Activated CD4-positive, alpha-beta T cell treated with anti-CD3 and anti-CD28 coated beads, Interleukin-2, amount 10 ng/mL, durations not matched to agents 7 days and 5 days (primary cell): ENCODE measurements around the gene GPX1. TPM values are rescaled to one million over a fixed set of nuclear protein-coding genes. Genes with fewer than 3 reads are reported as not detected.
"Not testable (repeated sequence)": the region's sequence is repeated elsewhere in the genome, so short reads cannot be mapped to it uniquely, and the experiment has no call there.

ENCODE experiments used
- CTCF ChIA-PET: fragments of 350-600 bp; sonication (Branson Sonifier 250); formaldehyde crosslinking; loops from one replicate; lab custom pipeline; 2021; ENCODE audit warnings: antibody characterized with exemption; lab: Charles Lee
- POLR2A ChIA-PET: fragments of 350-600 bp; sonication (Branson Sonifier 250); formaldehyde crosslinking; loops from one replicate; lab custom pipeline; 2021; ENCODE audit warnings: antibody characterized with exemption; lab: Charles Lee
- DNase-seq: peaks from one replicate; pipeline ENCODE4 v3.0.0-alpha.2; 2020
- H3K27ac Mint-ChIP-seq: one replicate; pipeline ENCODE4 v1.8.0; 2021; ENCODE audit warnings: mild to moderate bottlenecking, moderate library complexity, mixed read lengths
- H3K27me3 Mint-ChIP-seq: one replicate; pipeline ENCODE4 v1.8.0; 2021; ENCODE audit warnings: mixed read lengths
- H3K36me3 Mint-ChIP-seq: one replicate; pipeline ENCODE4 v1.8.0; 2021; ENCODE audit warnings: low read depth, mixed read lengths
- H3K4me1 Mint-ChIP-seq: one replicate; pipeline ENCODE4 v1.8.0; 2021; ENCODE audit warnings: mixed read lengths
- H3K4me3 Mint-ChIP-seq: one replicate; pipeline ENCODE4 v1.8.0; 2021; ENCODE audit warnings: mild to moderate bottlenecking, moderate library complexity, mixed read lengths
- H3K9me3 Mint-ChIP-seq: one replicate; pipeline ENCODE4 v1.8.0; 2021; ENCODE audit warnings: mixed read lengths
- total RNA-seq, 2 experiments: library from RNA; stranded (reverse); gene quantifications; one replicate each; pipeline ENCODE4 v1.2.3, GENCODE V29; 2021

Gene GPX1
- 100 to 1,000 TPM in 1 of 2 experiments, 10 to 100 TPM in 1; 89.7 to 110 TPM for total RNA-seq

DNA sequence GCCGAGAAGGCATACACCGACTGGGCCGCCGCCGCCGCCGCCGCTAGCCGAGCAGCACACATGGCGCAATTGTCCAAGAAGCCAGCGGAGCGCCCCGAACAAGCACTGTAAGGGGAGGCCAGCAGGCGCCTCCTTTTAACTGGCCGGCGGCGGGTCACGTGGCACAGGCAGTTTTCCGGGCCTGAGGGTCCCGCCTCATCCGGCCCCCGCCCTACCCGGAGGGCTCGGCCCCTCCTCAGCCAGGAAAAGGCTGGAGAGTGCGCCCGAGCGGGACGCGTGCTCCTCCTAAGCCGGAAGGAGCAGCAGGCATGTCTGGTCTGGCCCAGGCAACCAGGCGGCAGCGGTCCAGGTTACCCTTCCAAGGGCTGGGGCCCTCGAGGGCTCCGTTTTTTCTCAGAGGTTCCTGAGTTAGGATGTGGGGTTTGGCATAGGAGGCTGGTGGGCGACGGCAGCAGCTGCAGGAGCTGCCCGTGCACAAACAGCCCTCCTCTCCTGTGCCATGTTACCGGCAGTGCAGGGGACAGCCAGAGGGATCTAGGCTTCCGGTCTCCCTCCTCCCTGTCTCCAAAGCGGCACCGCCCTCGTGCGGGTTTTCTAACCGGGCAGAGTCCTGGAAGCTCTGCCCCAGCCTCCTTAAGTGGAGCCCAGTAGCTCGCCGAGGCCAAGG lies at the start of gene GPX1:
GPX1 (minus strand) TSS at position 137 of the 667 bp plus-strand sequence; CDS start at position 62, 75 bp downstream.
- Mint-ChIP-seq H3K4me3 (peak within 1 kb of the TSS; percentile 96), H3K27me3 (no peaks in the 10 kb centered on the region), H3K36me3 (peaks cover 54% of the 10 kb centered on the region), H3K27ac (peak within 1 kb of the TSS; percentile 95), H3K4me1 (peaks cover 39% of the 10 kb centered on the region), H3K9me3 (no peaks in the 10 kb centered on the region)
- CTCF ChIA-PET: interaction anchor here (1.0 to 2.2 kb wide), 2 partner anchors 13 kb away, joined by 4 to 8 read pairs; no protein-coding TSS in a partner anchor
- POLR2A ChIA-PET: interaction anchor here (1.4 kb wide), 1 partner anchor 18 kb away, joined by 6 read pairs; the partner anchor contains the start of gene USP4
- DNase-seq: peak; percentile 84

DNA sequence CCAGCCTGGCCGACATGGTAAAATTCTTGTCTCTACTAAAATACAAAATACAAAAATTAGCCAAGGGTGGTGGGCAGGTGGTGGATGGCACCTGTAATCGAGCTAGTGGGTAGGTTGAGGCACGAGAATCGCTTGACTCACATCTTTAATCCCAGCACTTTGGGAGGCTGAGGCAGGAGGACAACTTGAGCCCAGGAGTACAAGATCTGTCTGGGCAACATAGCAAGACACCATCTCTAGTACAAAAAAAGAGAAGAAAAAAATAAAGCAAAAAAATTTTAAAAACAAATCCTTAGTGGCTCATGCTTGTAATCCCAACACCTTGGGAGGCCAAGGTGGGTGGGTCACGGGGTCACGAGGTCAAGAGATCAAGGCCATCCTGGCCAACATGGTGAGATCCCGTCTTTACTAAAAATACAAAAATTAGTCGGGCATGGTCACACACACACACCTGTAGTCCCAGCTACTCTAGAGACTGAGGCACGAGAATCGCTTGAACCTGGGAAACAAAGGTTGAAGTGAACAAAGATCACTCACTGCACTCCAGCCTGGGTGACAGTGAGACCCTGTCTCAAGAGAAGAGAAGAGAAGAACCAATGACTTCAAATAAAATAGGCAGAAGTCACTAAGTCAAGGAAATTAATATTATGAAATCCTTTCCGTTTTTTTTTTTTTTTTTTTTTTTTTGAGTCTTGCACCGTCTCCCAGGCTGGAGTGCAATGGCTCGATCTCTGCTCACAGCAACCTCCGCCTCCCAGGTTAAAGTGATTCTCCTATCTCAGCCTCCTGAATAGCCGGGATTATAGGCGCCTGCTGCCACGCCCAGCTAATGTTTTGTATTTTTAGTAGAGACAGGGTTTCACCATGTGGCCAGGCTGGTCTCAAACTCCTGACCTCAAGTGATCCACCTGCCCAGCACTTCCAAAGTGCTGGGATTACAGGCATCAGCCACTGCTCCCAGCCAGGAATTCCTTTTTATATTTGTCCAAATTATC lies 48.7 kb upstream of the GPX1 start:
- Mint-ChIP-seq H3K4me3 (no peak overlapping the region), H3K9me3 (no peaks in the 10 kb centered on the region), H3K27me3 (no peaks in the 10 kb centered on the region), H3K36me3 (peaks cover 32% of the 10 kb centered on the region), H3K27ac (peak overlapping the region; percentile 76), H3K4me1 (peaks cover 44% of the 10 kb centered on the region)
- DNase-seq: no peak
- ChIA-PET POLR2A (interaction anchor here (0.8 kb wide), 1 partner anchor 18 kb away, joined by 8 read pairs; no protein-coding TSS in a partner anchor), CTCF (interaction anchor here (0.6 to 1.1 kb wide), 2 partner anchors 11 to 29 kb away, joined by 3 to 4 read pairs; no protein-coding TSS in a partner anchor)

DNA sequence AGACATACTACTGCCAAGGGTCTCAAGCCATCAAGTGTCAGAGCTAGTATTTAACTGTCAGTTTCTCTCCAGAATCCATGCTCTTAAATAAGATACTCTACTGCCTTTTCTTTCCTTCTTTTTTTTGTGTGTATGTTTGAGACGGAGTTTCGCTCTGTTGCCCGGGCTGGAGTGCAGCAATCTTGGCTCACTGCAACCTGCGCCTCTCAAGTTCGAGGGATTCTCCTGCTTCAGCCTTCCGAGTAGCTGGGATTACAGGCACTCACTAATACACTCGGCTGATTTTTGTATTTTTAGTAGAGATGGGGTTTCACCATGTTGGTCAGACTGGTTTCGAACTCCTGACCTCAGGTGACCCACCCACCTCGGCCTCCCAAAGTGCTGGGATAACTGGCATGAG lies 47.4 kb upstream of the GPX1 start:
- DNase-seq, H3K4me3 Mint-ChIP-seq, H3K27me3 Mint-ChIP-seq, POLR2A ChIA-PET, H3K27ac Mint-ChIP-seq, H3K9me3 Mint-ChIP-seq: not testable (repeated sequence)
- CTCF ChIA-PET: interaction anchor here (0.6 to 1.0 kb wide), 3 partner anchors 10 to 1934 kb away, joined by 3 to 5 read pairs (median 4); partner anchors contain the start of gene USP4
- Mint-ChIP-seq H3K36me3 (peaks cover 35% of the 10 kb centered on the region), H3K4me1 (peaks cover 50% of the 10 kb centered on the region)

DNA sequence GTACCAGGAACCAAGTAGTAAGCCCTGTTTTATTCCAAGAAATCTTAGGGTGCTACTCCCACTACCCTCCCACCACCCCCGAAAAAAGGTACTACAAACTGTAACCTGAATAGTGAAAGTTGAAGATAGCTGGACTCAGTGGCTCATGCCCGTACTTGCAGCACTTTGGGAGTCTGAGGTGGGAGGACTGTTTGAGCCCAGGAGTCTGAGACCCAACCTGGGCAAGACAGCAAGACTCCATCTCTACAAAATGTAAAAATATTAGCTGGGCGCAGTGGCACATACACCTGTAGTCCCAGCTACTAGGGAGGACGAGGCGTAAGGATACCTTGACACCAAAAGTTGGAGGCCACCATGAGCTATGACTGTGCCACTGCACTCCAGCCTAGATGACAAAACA lies 45.7 kb upstream of the GPX1 start:
- H3K9me3 Mint-ChIP-seq: no peaks in the 10 kb centered on the region
- POLR2A ChIA-PET: interaction anchor here (0.6 kb wide), 1 partner anchor 11 kb away, joined by 4 read pairs; no protein-coding TSS in a partner anchor
- CTCF ChIA-PET: interaction anchor here (0.9 to 2.0 kb wide), 2 partner anchors 12 to 62 kb away, joined by 5 read pairs; no protein-coding TSS in a partner anchor

DNA sequence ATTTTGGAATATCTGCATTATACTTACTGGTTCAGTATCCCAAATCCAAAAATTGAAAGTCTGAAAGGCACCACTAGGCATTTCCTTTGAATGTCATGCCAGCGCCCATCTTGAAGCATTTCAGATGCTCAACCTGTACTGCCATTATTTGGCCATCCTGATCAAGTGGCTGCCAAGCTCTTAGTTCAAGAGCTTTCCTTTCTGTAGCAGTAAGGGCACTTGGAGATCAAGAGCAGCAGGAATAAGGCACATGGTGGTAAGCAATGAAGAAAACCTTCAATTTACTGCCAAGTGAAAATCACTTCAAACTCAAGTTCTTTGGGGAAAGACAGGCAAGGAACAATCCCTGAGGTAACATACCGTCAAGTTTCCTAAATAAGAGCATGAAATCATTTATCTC lies 43.6 kb upstream of the GPX1 start:
- Mint-ChIP-seq H3K4me3 (no peak overlapping the region), H3K27ac (no peak overlapping the region), H3K36me3 (peaks cover 35% of the 10 kb centered on the region), H3K9me3 (no peaks in the 10 kb centered on the region), H3K27me3 (no peaks in the 10 kb centered on the region), H3K4me1 (peaks cover 46% of the 10 kb centered on the region)
- DNase-seq: no peak
- CTCF ChIA-PET: interaction anchor here (1.4 kb wide), 1 partner anchor 10 kb away, joined by 3 read pairs; the partner anchor contains the start of genes RHOA and TCTA
- POLR2A ChIA-PET: no interaction called here

More for the DNA sequence above, 45.7 kb upstream of the GPX1 start:
- Mint-ChIP-seq H3K36me3 (peaks cover 30% of the 10 kb centered on the region), H3K4me1 (peaks cover 48% of the 10 kb centered on the region), H3K27me3 (no peaks in the 10 kb centered on the region), H3K4me3 (no peak overlapping the region), H3K27ac (no peak overlapping the region)
- no peak for DNase-seq

DNA sequence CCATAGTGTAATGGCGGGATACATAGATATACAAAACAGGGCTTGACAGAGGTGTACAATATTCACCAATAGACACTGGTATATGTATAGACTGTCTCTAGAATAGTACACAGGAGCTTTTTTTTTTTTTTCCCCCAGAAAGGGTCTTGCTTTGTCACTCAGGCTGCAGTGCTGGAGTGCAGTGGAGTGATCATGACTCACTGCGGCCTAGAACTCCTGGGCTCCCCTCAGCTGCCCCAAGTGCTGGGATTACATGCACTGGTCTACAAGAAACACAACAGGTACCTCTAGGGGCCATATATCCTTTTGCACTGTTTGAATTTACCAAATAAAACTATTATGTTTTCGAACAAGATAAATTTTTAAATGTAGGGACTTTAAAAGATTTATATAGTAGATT lies 41.3 kb upstream of the GPX1 start:
- Mint-ChIP-seq H3K9me3 (no peaks in the 10 kb centered on the region), H3K4me3 (no peak overlapping the region), H3K27ac (no peak overlapping the region), H3K36me3 (peaks cover 42% of the 10 kb centered on the region), H3K27me3 (no peaks in the 10 kb centered on the region), H3K4me1 (peaks cover 47% of the 10 kb centered on the region)
- CTCF ChIA-PET: interaction anchor here (0.7 kb wide), 1 partner anchor 430 kb away, joined by 3 read pairs; no protein-coding TSS in a partner anchor
- POLR2A ChIA-PET: no interaction called here
- DNase-seq: no peak

DNA sequence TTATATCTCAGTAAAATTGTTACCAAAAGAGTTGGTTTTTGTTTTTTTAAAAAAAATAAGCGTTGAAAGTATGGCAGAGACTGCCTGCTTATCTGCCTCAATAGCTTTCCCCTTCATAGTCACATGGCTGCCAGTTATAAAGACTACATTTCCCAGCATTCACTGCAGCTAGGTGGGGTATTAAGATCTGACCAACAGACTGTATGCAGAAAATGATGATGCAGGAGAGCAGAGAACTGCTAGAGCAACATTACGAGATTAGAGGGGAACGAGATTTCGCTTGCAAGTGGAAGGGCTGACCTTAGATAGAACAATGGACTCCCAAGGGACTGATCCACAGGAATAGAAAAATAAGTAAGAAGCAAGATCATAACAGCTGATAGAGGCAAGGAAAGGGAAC lies 39.3 kb upstream of the GPX1 start:
- ChIA-PET CTCF (interaction anchor here (0.6 to 0.8 kb wide), 2 partner anchors 20 to 45 kb away, joined by 3 to 4 read pairs; no protein-coding TSS in a partner anchor), POLR2A (interaction anchor here (0.5 kb wide), 1 partner anchor 480 kb away, joined by 3 read pairs; no protein-coding TSS in a partner anchor)
- Mint-ChIP-seq H3K27ac (no peak overlapping the region), H3K27me3 (no peaks in the 10 kb centered on the region), H3K36me3 (peaks cover 41% of the 10 kb centered on the region), H3K4me3 (no peak overlapping the region), H3K9me3 (no peaks in the 10 kb centered on the region), H3K4me1 (peaks cover 49% of the 10 kb centered on the region)
- DNase-seq: no peak

DNA sequence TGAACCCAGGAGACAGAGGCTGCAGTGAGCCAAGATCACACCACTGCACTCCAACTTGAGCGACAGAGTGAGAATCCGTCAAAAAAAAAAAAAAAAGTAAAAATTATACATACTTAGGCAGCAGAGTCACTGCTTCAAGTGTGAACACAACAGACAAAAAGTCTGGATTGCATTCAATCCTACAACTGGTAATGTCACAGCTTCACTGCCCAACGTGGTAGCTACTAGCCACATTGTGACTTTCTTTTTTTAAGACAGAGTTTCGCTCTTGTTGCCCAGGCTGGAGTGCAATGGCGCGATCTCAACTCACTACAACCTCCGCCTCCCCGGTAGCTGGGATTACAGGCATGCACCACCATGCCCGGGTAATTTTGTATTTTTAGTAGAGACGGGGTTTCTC lies 33.2 kb upstream of the GPX1 start:
- H3K27me3 Mint-ChIP-seq, DNase-seq, POLR2A ChIA-PET, H3K4me3 Mint-ChIP-seq, H3K27ac Mint-ChIP-seq, CTCF ChIA-PET, H3K9me3 Mint-ChIP-seq: not testable (repeated sequence)
- peaks cover 30% of the 10 kb centered on the region for H3K4me1 Mint-ChIP-seq
- H3K36me3 Mint-ChIP-seq: peaks cover 32% of the 10 kb centered on the region

DNA sequence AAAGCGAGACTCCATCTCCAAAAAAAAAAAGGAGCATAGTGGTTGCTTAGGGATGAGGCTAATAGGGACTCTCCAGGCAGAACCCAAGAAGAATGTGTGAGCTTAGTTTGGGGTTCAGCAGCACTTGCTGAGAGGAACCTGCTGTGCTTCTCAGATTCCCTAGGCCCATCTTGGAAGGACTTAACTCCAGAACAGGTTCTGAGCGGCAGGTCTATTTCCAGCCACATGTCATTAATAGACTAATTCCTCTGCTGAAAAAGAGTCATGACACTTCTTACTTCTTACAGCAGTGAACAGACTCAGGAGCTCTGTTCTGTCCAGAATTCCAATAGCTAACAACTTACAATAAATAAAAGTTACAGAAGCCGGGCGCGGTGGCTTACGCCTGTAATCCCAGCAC lies 31.1 kb upstream of the GPX1 start:
- Mint-ChIP-seq H3K27me3 (no peaks in the 10 kb centered on the region), H3K9me3 (no peaks in the 10 kb centered on the region), H3K4me3 (no peak overlapping the region), H3K4me1 (peaks cover 27% of the 10 kb centered on the region), H3K27ac (no peak overlapping the region), H3K36me3 (peaks cover 17% of the 10 kb centered on the region)
- no peak for DNase-seq
- POLR2A ChIA-PET: no interaction called here
- CTCF ChIA-PET: interaction anchor here (0.7 to 1.6 kb wide), 4 partner anchors 14 to 382 kb away, joined by 3 to 6 read pairs (median 4); partner anchors contain the start of genes RHOA, TCTA and WDR6

DNA sequence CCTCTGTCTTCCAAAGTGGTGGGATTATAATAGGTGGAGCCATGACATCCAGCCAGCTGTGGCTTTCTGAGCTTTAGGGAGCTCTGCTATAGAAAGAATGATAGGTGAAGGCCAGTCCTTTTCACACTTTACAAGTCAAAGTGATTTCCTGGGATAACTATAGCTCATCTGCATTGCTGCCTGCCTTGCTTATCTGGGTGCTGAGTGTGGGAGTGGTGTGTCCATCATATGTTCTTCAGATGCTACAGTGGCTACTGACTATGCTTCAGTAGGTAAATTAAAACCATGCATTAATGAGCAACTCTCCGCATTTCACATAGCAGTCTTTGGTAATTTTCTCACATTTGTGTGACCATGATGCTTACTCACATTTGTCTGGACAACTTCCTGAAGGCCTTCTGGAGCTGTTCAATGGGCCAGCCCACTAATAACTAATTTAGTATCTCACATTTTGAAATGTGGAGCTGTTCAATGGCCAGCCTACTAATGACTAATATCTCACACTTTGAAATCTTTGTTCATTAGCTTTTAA lies 30.2 kb upstream of the GPX1 start:
- DNase-seq: no peak
- ChIA-PET CTCF (interaction anchor here (0.6 to 1.6 kb wide), 3 partner anchors 11 to 61 kb away, joined by 3 to 6 read pairs (median 6); no protein-coding TSS in a partner anchor), POLR2A (interaction anchor here (0.5 to 0.7 kb wide), 2 partner anchors 18 to 358 kb away, joined by 3 to 8 read pairs; no protein-coding TSS in a partner anchor)
- Mint-ChIP-seq H3K9me3 (no peaks in the 10 kb centered on the region), H3K27ac (no peak overlapping the region), H3K4me3 (no peak overlapping the region), H3K36me3 (peaks cover 21% of the 10 kb centered on the region), H3K27me3 (no peaks in the 10 kb centered on the region), H3K4me1 (peaks cover 31% of the 10 kb centered on the region)

DNA sequence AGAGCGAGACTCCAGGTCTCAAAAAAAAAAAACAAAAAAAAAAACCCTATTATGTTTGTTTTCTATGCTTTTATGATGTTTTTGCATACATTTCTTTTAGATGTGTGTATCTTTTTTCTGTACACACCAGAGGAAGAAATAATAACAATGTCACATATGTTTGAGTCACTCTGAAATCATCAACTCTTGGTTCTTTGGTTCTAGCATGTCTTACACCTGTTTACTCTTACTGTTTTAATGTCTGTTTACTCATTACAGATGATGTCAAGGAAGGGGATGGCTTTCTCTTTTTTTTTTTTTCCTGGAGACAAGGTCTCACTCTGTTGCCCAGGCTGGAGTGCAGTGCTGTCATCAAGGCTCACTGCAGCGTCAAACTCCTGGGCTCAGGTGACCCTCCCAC lies 29.6 kb upstream of the GPX1 start:
- peaks cover 22% of the 10 kb centered on the region for H3K36me3 Mint-ChIP-seq
- no peak for DNase-seq
- no peaks in the 10 kb centered on the region for H3K27me3 Mint-ChIP-seq
- H3K27ac Mint-ChIP-seq: no peak overlapping the region
- POLR2A ChIA-PET: no interaction called here
- H3K4me3 Mint-ChIP-seq: no peak overlapping the region
- CTCF ChIA-PET: interaction anchor here (0.6 to 1.4 kb wide), 2 partner anchors 12 to 79 kb away, joined by 4 to 6 read pairs; no protein-coding TSS in a partner anchor
- peaks cover 28% of the 10 kb centered on the region for H3K4me1 Mint-ChIP-seq
- no peaks in the 10 kb centered on the region for H3K9me3 Mint-ChIP-seq
